ENCODE measurements around the gene PBOV1.

DNA sequence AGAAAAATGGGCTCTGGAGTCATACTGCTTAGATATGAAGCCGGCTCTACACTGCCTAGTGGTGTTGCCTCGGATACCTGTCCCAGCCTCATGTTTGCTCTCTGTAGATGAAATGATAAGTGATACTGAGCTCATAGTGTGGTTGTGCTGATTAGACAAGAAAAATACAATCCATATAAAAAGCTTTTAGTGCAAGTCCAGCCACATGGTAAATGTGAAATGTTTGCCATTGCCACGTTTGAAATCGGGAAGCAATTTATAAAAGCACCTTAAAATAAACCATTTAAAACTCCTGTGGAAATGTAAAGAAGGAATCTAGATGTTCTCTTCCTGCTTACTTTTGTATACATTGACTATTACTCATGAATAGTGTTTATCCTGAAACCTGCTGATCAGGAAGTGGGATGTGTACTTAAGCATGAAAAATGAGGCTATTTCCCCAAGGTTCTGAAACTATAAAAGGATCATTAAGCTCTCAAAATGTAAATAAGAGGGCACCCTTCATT is 13.1 kb upstream of the PBOV1 start:
- TF ChIP-seq, protein P1, sequence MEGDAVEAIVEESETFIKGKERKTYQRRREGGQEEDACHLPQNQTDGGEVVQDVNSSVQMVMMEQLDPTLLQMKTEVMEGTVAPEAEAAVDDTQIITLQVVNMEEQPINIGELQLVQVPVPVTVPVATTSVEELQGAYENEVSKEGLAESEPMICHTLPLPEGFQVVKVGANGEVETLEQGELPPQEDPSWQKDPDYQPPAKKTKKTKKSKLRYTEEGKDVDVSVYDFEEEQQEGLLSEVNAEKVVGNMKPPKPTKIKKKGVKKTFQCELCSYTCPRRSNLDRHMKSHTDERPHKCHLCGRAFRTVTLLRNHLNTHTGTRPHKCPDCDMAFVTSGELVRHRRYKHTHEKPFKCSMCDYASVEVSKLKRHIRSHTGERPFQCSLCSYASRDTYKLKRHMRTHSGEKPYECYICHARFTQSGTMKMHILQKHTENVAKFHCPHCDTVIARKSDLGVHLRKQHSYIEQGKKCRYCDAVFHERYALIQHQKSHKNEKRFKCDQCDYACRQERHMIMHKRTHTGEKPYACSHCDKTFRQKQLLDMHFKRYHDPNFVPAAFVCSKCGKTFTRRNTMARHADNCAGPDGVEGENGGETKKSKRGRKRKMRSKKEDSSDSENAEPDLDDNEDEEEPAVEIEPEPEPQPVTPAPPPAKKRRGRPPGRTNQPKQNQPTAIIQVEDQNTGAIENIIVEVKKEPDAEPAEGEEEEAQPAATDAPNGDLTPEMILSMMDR (conservative IDR thresholded peaks at IDR 0.05), result no peak
- TF ChIP-seq EZH2 (IDR thresholded peaks at IDR 0.05; ENCODE audit: low read depth), result no peak
